ENCODE measurements around the gene KRTAP4-12. TPM values are rescaled to one million over a fixed set of nuclear protein-coding genes. Genes with fewer than 3 reads are reported as not detected.
"Not testable (repeated sequence)": the region's sequence is repeated elsewhere in the genome, so short reads cannot be mapped to it uniquely, and the experiment has no call there.

KRTAP4-12 gene
- total RNA-seq, 1 donor from 2014 or later: not detected

GRCh38 chr17:41127371-41127770 is 3.4 kb upstream of the KRTAP4-12 start:
- FAIRE-seq (no peak), DNase-seq (ENCODE audit: low spot score in 2 of 2) (no peak)

GRCh38 chr17:41126412-41126811 is 2.4 kb upstream of the KRTAP4-12 start:
- DNase-seq (ENCODE audit: low spot score in 2 of 2) (no peak), FAIRE-seq (no peak)

DNA sequence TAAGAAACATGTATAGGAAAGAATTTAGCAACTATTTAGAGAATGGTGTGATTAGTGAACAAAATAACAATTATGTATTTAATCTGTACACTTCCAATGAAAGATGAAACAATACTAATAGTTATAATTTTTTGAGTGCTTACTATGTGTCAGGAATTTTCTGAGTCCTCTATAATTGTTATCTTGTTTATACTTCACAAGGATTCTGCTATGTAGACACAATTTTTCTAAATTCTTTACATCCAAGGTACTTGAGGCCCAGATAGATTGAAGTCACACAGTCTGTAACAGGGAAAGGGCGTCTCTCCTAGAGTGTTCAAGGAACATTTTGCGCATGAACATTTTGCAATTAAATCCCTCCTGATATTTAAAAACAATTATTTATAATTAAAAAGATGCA is 1.1 kb upstream of the KRTAP4-12 start:
- no peak for FAIRE-seq
- no peak for DNase-seq (ENCODE audit: low spot score in 2 of 2)

- FAIRE-seq; DNase-seq (ENCODE audit: low spot score in 2 of 2): not testable (repeated sequence)
These were observed 541 bp downstream of the KRTAP4-12 start for GRCh38 chr17:41123292-41123990.

DNA sequence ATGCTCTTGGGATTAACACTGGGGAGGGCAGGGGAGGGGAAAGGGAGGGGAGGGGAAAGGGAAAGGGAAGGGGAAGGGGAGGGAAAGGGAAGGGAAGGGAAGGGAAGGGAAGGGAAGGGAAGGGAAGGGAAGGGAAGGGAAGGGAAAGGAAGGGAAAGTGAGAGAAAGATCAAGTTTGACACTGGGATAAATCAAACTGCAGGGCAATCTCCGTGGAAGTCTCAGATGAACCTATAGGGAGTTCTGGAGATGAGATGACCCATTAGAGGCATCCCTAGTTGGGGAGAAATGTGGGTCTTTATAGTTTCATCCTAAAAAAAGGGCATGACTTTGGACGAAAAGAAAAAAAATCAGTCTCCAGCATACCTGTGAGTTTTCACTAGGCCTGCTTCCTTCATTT is 2.2 kb downstream of the KRTAP4-12 start:
- no peak for FAIRE-seq
- DNase-seq (ENCODE audit: low spot score in 2 of 2): no peak

GRCh38 chr17:41119696-41120690 is 4.0 kb downstream of the KRTAP4-12 start:
- not testable (repeated sequence) for FAIRE-seq; DNase-seq (ENCODE audit: low spot score in 2 of 2)

DNA sequence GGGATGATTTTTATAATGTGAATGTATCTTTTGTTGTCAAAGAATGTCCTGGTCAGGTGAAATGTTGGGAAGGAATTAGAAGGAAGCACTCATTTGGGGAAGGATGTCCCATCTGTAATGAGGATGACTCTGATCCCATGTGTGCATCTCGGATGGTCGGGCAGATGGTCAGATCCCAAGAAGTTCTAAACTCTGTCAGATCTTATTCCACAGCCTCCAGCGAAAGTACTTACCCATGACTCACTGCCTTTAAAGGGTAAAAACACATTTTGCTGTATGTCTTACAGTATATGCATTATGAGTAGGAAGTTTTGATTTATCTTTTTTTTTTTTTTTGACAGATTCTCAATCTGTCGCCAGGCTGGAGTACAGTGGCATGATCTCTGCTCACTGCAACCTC is 5.3 kb downstream of the KRTAP4-12 start:
- no peak for FAIRE-seq
- no peak for DNase-seq (ENCODE audit: low spot score in 2 of 2)

DNA sequence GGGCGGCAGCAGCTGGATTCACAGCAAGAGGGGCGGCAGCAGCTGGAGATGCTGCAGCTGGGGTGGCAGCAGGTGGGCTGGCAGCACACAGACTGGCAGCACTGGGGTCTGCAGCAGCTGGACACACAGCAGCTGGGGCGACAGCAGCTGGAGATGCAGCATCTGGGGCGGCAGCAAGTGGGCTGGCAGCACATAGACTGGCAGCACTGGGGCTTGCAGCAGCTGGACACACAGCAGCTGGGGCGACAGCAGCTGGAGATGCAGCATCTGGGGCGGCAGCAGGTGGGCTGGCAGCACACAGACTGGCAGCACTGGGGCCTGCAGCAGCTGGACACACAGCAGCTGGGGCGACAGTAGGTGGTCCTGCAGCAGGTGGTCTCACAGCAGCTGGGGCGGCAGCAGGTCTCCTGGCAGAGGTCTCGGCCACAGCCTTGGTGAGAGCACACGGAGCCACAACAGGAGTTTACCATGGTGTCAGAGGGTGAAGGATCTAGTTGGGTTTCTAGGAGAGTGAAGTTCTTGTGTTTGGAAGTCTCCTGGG is 6.1 kb downstream of the KRTAP4-12 start, which contains the start of gene KRTAP4-11:
KRTAP4-11 (minus strand) TSS at position 528 of the 541 bp plus-strand sequence; CDS start at position 470, 58 bp downstream.
- not testable (repeated sequence) for DNase-seq (ENCODE audit: low spot score in 2 of 2); FAIRE-seq

GRCh38 chr17:41116297-41116696 is 7.7 kb downstream of the KRTAP4-12 start:
- FAIRE-seq: no peak
- no peak for DNase-seq (ENCODE audit: low spot score in 2 of 2)

DNA sequence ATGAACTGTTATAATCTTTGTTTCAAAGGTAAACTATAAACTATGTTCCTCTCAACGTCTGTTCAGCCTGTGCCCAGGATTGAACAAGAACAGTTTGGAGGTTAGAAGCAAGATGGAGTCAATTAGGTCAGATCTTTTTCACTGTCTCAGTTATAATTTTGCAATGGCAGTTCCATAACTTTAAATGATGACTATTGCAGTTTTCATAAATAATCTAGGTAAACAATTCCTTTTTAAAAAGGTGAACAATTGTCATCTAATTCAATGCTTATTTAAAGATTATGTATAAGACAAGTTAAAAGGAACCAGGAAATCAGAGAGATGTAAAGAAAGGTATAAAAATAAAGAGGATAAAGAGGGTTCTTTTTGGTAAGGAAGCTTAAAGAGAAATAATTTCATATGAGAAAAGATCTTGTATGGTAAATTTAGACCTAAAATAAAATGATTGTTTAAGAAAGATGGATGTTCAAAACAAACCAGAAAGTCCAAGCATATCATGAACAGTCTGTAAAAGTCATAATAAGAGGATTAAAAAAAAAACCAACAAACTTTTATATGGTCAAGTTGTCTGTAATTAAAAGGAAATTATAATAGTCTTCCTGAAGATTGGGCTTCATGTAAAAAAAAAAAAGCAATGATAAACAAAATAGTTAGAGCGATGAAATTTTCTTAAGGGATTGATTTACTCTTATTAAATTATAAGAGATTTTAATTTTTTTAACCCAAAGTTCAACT is 12.7 kb downstream of the KRTAP4-12 start:
- no peak for DNase-seq (ENCODE audit: low spot score in 2 of 2)

DNA sequence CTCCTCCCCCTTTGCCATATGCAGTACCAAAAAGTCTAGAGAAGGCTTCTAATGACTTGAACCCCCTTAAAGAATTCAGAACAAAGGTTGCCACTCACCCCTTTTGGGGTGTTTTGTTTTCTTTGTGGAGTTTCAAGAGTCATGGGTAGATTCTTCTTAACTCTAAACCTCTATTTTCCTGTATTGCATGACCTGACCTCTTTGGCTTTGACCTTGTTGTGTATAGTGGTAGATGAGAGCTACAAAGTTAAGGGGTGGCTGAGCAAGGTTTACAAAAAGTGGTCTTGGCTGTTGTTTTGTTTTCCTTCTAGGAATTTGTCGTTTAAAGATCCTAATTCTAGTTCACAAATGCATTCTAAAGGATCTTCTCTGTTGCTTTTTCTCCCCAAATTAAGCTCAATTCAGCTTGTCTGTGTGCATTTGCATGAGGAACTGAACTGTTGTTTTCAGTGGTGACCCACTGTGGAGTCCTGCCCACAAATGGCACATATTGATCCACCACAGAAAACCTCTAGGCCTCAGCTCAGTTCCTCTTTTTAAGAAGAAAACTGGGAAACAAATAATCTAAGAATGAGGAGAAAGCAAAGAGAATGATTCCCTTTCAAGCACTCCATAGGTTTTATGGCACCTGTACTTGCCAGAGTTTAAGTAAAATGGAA is 15.1 kb downstream of the KRTAP4-12 start:
- not testable (repeated sequence) for FAIRE-seq; DNase-seq (ENCODE audit: low spot score in 2 of 2)

More for the DNA sequence above, 12.7 kb downstream of the KRTAP4-12 start:
- FAIRE-seq: no peak

DNA sequence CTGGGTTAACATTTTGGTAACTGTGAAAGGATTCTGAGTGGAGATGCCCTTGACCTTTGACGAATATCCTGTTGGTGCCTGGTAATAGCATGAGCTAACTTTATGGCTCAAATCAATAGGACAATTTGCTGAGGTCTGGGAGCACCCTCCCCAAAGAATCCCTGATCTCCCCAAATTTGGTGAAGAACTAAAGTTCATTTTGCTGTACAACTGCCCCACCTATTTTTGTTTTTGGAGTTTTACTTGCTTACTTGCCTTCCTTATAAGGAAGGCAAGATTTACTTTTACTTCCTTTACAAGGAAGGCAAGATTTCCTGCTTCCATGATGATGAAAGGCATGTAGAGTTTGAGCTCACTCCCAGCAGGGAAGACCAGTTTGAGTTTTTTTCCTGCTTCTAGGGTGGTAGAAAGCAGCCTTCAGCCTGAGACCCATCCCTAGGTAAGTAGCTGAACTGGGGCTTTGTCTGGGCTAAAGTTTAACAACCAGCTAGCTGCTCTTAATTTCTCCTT is 16.0 kb downstream of the KRTAP4-12 start:
- DNase-seq (ENCODE audit: low spot score in 2 of 2) (no peak), FAIRE-seq (no peak)

DNA sequence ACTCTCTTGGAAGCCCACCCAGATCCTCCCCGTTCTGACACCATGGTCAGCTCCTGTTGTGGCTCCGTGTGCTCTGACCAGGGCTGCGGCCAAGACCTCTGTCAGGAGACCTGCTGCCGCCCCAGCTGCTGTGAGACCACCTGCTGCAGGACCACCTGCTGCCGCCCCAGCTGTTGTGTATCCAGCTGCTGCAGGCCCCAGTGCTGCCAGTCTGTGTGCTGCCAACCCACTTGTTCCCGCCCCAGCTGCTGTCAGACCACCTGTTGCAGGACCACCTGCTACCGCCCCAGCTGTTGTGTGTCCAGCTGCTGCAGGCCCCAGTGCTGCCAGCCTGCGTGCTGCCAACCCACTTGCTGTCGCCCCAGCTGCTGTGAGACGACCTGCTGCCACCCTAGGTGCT is 18.6 kb downstream of the KRTAP4-12 start, which contains the start of gene KRTAP4-9:
KRTAP4-9 (plus strand) TSS at position 43 of the 400 bp plus-strand sequence; CDS start at position 43, 0 bp downstream.
- not testable (repeated sequence) for FAIRE-seq; DNase-seq (ENCODE audit: low spot score in 2 of 2)

GRCh38 chr17:41104386-41105038 is 19.5 kb downstream of the KRTAP4-12 start:
- not testable (repeated sequence) for DNase-seq (ENCODE audit: low spot score in 2 of 2); FAIRE-seq

DNA sequence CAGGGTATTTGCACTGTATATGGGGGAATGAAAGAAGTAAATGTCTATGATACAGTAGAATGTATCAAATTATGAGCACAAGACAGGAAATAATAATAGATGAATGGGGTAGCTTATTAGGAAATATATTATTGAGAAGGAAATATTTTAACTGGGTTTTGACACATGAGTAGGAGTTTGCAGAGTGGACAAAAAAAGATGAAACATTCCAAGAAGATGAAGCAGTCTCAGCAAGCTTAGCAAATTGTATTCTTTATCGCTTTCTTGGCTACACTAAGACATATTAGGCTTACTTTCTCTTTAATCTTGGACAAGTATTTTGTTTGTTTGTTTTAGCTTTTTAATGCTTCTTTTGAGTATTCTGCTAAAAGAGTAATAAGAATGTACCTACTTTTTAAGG is 20.1 kb downstream of the KRTAP4-12 start:
- DNase-seq (ENCODE audit: low spot score in 2 of 2) (no peak), FAIRE-seq (no peak)

DNA sequence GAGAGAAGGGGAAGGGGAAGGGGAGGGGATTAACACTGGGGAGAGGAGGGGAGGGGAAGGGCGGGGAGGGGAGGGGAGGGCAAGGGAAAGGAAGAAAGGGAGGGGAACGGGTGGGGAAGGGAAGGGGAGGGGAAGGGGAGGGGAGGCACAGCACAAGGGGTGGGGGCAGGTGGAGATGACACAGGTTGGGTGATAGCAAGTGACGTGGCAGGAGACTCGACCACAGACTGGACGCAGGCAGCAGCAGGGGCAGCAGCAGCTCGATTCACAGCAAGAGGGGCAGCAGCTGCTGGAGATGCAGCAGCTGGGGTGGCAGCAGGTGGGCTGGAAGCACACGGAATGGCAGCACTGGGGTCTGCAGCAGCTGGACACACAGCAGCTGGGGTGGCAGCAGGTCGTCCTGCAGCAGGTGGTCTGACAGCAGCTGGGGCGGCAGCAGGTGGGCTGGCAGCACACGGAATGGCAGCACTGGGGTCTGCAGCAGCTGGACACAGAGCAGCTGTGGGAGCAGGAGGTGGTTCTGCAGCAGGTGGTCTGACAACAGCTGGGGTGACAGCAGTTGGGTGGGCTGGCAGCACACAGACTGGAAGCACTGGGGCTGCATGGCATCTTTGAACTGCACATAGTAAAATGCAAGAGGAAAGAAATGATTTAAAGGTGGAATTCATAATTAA is 22.3 kb downstream of the KRTAP4-12 start, which contains the start of gene KRTAP4-16:
KRTAP4-16 (minus strand) TSS at position 624 of the 674 bp plus-strand sequence; CDS start at position 624, 0 bp downstream.
- FAIRE-seq (no peak), DNase-seq (ENCODE audit: low spot score in 2 of 2) (no peak)

- DNase-seq (ENCODE audit: low spot score in 2 of 2); FAIRE-seq: not testable (repeated sequence)
These were observed 24.1 kb downstream of the KRTAP4-12 start for GRCh38 chr17:41099682-41100480.
